Bronchus fibroblast of lung (primary cell): ENCODE data around the gene C2orf74. TPM values are rescaled to one million over a fixed set of nuclear protein-coding genes. Genes with fewer than 3 reads are reported as not detected.

Experiments used
- total RNA-seq: library from RNA; depleted of rRNA; stranded (reverse); fragments of >200 nt; gene quantifications from 2 replicates; pipeline ENCODE4 v1.2.3, GENCODE V29; 2015

Gene C2orf74
- 13.5 and 22.5 TPM in 2 replicates for total RNA-seq

DNA sequence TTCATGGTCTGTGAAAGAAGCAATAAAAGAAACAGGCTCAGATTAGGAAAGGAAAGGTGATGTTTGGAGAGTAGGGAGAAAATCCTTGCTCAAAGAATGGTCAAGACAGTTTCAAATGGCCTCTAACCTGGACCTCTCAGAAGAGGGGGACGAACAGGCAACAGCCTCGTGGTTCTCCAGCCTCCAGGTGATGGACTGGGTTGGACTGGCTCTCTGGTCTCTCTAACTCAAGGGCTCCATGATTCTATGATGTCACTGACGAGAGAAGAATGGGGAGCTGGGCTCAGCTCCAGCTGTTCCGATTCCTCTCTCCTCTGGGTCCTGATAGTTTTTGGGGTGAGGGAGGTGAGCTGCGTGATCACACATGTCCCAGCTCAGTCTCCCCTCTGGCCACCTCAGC lies at the start of gene C2orf74:
TSS of gene C2orf74 (plus strand) at position 301 of the 400 bp plus-strand sequence. CDS start 327 bp downstream, outside the sequence.

Other genes starting within 250 kb of the C2orf74 start
- gene PEX13, start 144.5 kb upstream of the C2orf74 start, total RNA-seq = 17.0 and 20.4 TPM in 2 replicates
- gene PUS10, start 143.9 kb upstream of the C2orf74 start, total RNA-seq = 3.7 and 7.1 TPM in 2 replicates
- gene SANBR, start 96.3 kb upstream of the C2orf74 start, total RNA-seq = 4.8 and 5.4 TPM in 2 replicates